ENCODE measurements around the gene ELOVL5. TPM values are rescaled to one million over a fixed set of nuclear protein-coding genes. Genes with fewer than 3 reads are reported as not detected.

ELOVL5 gene
- total RNA-seq (2022; extraction: Qiagen RNA extraction; ENCODE audit: low read depth), result 66.4 to 80.8 TPM (median 74.7 TPM) in 5 replicates

DNA sequence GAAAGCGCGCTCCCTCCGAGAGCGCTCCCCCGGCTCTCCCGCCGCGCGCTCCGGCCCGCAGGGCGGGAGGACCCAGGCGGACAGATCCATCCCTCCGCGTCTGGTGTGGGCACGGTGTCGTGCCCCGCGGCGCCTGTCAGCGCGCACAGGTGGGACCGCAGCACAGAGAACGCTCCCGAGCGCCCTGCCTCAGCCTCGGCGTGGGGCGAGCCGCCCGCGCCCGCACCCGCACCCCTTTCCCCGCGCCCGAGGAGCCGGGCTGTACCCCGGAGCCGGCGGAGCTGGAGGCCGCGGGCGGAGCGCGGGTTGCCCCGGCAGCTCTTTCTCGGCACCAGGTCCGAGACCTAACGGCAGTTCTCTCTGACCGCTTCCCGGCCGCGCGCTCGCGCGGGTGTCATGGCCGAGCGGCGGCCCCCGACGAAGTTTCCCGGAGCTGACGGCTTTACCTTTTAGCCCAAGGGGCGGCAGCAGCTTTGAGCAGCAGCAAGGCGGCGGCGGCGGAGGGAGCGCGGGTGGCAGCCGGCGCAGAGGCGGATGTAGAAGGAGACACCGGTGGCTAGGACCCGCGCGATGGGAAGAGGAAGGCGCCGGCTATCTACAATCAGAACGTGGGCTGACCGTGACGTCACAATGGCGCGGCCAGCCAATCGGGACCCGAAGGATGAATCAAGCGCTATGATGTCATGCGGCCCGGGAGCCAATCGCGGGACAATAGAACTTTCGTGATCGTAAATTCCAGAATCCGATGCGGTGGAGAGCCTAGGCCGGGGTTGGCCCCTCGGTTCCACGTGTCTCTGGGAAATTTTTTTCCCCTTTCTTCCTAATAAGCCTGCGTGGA is at the start of gene ELOVL5:
TSS of gene ELOVL5 (minus strand) at position 580 of the 838 bp plus-strand sequence. CDS start 53,251 bp downstream, outside the sequence.

Other genes with a start within 250 kb of the ELOVL5 start
- gene GCM1, start 200.1 kb downstream of the ELOVL5 start, total RNA-seq (2022; extraction: Qiagen RNA extraction; ENCODE audit: low read depth), result 0.03 to 0.07 TPM in 2 of 5 replicates, not detected in the others
- gene GCLC, start 196.2 kb upstream of the ELOVL5 start, total RNA-seq (2022; extraction: Qiagen RNA extraction; ENCODE audit: low read depth), result 107 to 131 TPM (median 122 TPM) in 5 replicates

Measured in A549 treated with DMSO at 1 μM for 4 hours (cell line).